Gastroesophageal sphincter (tissue), 3 donors: ENCODE measurements around the gene IL2RG.

Experiments
- CTCF ChIP-seq, 4 experiments: fragments of 200-600 bp in 2 of 4; fragments of 450-650 bp in 2 of 4; sonication (generic) in 1 of 4; IDR thresholded peaks; one replicate each; pipeline ENCODE4 v1.5.1; 2017 to 2019; ENCODE audit warnings: antibody characterized with exemption in 4 of 4, mild to moderate bottlenecking in 2 of 4, moderate library complexity in 2 of 4
- EP300 ChIP-seq: sonication (generic); formaldehyde crosslinking; IDR thresholded peaks from one replicate; pipeline ENCODE4 v1.6.1; 2017; ENCODE audit warnings: antibody characterized with exemption, mild to moderate bottlenecking
- POLR2A ChIP-seq, 2 donors: fragments of 450-650 bp; IDR thresholded peaks; one replicate each; pipeline ENCODE4 v1.6.1; 2017; ENCODE audit warnings: antibody characterized with exemption in 2 of 2, mild to moderate bottlenecking in 2 of 2, moderate library complexity in 1 of 2
- POLR2AphosphoS5 ChIP-seq: sonication (generic); formaldehyde crosslinking; IDR thresholded peaks from one replicate; pipeline ENCODE4 v1.6.1; 2017; ENCODE audit warnings: antibody characterized with exemption

DNA sequence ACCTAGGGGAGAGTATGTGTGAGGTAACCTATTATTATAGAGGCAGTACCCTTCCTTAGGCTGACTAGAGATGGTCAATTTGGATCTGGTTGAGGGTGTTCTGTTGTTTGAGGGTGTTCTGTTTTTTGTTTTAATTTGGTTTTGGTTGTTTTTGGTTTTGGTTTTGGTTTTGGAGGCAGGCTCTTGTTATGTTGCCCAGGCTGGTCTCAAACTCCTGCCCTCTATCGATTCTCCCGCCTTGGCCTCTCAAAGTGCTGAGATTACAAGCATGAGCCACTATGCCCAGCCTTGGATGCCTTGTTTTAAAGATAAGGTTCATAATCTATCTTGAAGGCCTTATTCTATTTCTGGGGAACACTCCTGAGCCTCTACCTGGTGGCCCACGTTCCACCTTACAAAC is 5.7 kb downstream of the IL2RG start:
- TF ChIP-seq EP300 (no peak), CTCF (IDR thresholded peaks at IDR 0.05) (no peak), POLR2A (IDR thresholded peaks at IDR 0.05) (no peak), POLR2AphosphoS5 (no peak)
